ENCODE data around the gene UBE2G1. TPM values are rescaled to one million over a fixed set of nuclear protein-coding genes. Genes with fewer than 3 reads are reported as not detected.
"Not testable (repeated sequence)": the region's sequence is repeated elsewhere in the genome, so short reads cannot be mapped to it uniquely, and the experiment has no call there.

The UBE2G1 gene
- total and polyA plus RNA-seq, 5 experiments from 2014 or later, result 42.7 to 64.5 (median 56.5) TPM

DNA sequence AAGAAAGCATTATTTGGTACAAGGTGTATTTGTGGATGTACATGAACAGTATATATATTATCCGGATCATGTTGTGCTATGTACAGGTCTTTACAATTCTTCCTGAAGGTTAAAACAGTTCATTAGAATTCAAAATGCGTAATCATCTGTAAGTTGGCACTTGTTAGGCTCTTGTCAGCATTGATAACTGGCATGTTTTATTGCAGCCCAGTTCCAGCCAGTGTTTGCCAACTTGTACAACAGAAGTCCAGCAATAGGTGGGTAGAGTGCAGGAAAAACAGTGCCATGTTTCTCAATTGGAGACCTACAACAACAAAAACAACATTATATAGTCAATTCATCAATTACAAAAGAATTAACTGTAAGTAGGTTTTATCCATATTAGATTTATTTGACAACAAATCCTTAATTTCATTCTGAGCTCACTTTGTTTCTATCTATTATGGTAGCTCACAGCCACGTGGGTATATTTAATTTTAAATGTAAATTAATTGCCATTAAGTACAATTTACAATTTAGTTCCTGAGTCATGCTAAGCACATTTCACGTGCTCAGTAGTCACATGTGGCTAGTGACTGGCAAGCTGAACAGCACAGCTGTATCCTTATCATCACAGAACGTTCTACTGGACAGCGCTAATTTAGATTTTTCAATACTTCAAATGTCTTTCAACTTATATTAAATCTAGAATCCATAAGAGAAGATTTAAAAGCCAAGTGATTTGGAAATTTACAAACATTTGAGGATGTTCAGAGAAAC lies 94.1 kb downstream of the UBE2G1 start:
- Mint-ChIP-seq H3K27me3 (no peaks in the 10 kb centered on the region), H3K9me3 (no peaks in the 10 kb centered on the region), H3K4me3 (no peak overlapping the region), H3K27ac (peak overlapping the region in 5 of 10 donors; percentile 4 to 46 (median 36)), H3K4me1 (peaks cover 0 to 9% (median 6%) of the 10 kb centered on the region in 4 donors), H3K36me3 (peaks cover 0 to 58% (median 14%) of the 10 kb centered on the region in 3 donors)
- ATAC-seq (no peak), DNase-seq (no peak)
- POLR2A ChIA-PET, result interaction anchor here (0.6 kb wide), 1 partner anchor 12 kb away, joined by 3 read pairs; no protein-coding TSS in a partner anchor

DNA sequence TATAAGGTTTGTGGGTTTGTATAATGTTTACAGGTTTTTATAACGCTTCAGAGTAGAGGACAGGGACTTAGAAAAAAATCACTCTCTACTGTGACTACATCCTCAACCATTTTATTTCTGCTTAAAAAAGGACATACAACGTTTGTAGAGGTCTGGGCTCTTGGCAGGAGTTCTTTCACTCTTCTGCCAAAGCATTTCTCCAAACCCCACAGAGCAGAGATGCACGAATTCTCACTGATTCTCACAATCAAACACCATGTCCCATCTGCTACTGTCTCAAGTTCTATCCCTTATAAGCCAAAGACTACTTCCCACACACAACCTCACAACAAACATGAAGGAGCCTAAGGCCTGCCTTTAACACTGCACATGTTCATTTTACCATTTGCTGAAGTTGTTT lies 95.7 kb downstream of the UBE2G1 start:
- ATAC-seq, result no peak
- no peak overlapping the region for H3K27ac Mint-ChIP-seq
- H3K4me1 Mint-ChIP-seq, result peaks cover 0 to 6% (median 4%) of the 10 kb centered on the region in 4 donors
- no peak overlapping the region for H3K4me3 Mint-ChIP-seq
- DNase-seq, result no peak
- no peaks in the 10 kb centered on the region for H3K27me3 Mint-ChIP-seq
- H3K9me3 Mint-ChIP-seq, result no peaks in the 10 kb centered on the region
- peaks cover 0 to 45% (median 11%) of the 10 kb centered on the region in 3 donors for H3K36me3 Mint-ChIP-seq
- POLR2A ChIA-PET, result no interaction called here

DNA sequence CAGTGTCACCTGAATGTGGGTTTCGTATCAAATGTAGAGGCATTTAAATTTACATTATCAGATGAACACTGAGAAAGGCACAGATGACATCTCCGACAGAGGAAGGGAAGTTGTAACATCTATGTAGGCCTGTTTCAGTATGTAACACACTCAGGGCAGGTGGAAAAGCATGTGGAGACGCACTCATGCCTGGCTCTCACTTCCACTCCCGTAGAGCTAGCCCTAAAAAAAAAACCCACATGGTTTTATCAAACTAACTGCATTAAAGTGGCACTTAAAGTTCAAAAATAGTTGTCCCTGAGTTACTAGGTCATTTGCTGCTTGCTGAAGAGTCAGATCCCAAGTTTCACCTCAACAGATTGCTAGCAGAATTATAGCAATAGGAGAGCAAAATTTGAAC lies 96.6 kb downstream of the UBE2G1 start:
- ATAC-seq, result no peak
- POLR2A ChIA-PET, result no interaction called here
- Mint-ChIP-seq H3K4me3 (no peak overlapping the region), H3K36me3 (peaks cover 0 to 42% (median 11%) of the 10 kb centered on the region in 3 donors), H3K9me3 (no peaks in the 10 kb centered on the region), H3K27ac (no peak overlapping the region), H3K27me3 (no peaks in the 10 kb centered on the region), H3K4me1 (peaks cover 2 to 7% (median 4%) of the 10 kb centered on the region in 4 donors)
- DNase-seq, result no peak

DNA sequence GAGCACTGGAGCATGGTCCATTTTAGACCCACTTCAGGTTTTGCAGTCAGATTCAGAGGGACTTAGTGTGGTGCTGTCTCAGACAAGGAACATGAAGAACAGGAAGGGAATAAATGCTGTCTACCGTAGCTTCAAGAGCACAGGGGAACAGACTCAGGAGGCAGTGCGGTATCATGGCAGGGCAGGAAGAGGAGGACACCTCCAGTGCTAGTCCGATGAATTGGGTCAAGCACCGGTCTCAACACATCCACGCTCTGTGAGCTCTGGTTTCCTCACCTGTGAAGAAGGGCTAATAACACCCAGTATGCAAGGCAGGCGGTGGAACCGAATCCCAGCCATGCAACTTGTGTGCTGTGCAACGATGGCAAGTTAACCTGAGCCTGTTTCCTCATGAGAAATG lies 99.1 kb downstream of the UBE2G1 start:
- no peak for ATAC-seq
- DNase-seq, result no peak
- H3K27me3 Mint-ChIP-seq, result no peaks in the 10 kb centered on the region
- H3K36me3 Mint-ChIP-seq, result peaks cover 0 to 27% (median 11%) of the 10 kb centered on the region in 3 donors
- peak overlapping the region in 1 of 10 donors; percentile 44 for H3K27ac Mint-ChIP-seq
- H3K4me3 Mint-ChIP-seq, result no peak overlapping the region
- H3K9me3 Mint-ChIP-seq, result no peaks in the 10 kb centered on the region
- POLR2A ChIA-PET, result interaction anchor here (0.6 to 0.8 kb wide), 2 partner anchors 11 to 198 kb away, joined by 3 read pairs; no protein-coding TSS in a partner anchor
- peaks cover 14 to 26% (median 21%) of the 10 kb centered on the region in 4 donors for H3K4me1 Mint-ChIP-seq

DNA sequence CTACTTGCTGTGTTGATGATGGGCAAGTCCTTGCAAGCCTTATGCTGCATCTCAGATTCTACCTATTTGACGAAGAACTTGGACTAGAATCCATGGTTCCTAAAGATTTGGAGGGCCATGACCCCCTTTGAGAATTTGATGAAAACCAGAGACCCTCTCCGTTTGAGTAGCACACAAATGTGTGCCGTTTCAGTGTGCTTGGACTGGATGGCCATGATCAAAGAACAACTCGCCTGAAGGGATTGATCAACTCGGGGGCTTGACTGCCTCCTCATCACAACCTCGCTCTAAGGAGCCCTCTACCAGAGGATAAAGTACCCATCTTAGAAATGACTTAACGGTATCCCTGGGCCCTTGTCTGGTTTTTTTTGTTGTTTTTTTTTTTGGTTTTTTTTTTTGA lies 99.9 kb downstream of the UBE2G1 start:
- Mint-ChIP-seq H3K9me3 (no peaks in the 10 kb centered on the region), H3K36me3 (peaks cover 0 to 20% (median 10%) of the 10 kb centered on the region in 3 donors), H3K4me1 (peaks cover 16 to 34% (median 30%) of the 10 kb centered on the region in 4 donors), H3K4me3 (peak overlapping the region in 1 of 10 donors; percentile 24), H3K27me3 (no peaks in the 10 kb centered on the region), H3K27ac (no peak overlapping the region)
- POLR2A ChIA-PET, result no interaction called here
- DNase-seq (no peak), ATAC-seq (no peak)

DNA sequence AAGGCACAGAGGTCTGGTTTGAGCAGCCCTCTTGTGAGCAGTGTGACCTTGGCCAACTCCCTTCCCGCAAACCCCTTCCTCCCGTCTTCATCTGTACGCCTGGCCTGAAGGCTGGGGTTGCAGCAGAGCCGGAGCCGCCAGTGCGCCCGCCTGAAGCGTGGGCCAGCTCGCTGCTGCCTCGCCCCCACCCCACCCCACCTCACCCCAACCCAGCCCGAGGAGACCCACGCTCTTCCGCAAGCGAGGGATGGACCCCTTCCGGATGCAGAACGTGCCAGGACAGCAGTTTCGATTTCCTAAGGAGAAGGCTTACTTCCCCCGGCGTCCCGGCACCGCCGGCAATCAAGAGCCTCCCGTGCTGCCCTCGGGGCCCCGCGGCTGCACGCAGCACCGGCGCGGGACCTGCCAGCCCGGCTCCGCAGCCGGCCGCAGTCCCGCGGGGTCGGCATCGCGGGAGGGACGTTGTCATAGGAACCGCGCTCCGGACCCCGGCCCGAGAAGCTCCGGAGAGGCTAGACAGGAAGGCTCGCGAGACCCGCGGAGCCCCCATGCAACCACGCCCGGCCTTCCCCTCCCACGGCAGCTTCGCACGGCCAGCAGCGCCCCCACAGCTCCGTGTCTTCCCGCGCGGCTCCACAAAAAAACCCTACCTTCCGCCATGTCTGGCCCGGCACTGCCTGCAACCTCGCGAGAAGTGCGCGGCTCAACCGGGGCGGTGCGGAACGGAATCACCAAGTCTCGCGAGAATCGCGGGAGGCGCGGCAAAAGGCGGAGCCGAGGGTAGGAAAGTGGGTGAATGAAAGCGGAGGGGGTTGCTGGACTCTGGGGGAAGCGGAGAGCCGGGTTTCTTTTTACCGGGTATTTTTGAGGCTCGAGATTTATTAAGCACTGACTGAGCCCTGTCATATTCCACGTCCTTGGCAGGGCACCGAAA lies 102.9 kb downstream of the UBE2G1 start, which contains the start of gene ANKFY1:
ANKFY1 (minus strand) TSS at position 698 of the 934 bp plus-strand sequence; CDS start at position 660, 38 bp downstream.
- ATAC-seq (peak; percentile 97), DNase-seq (peak; percentile 96 to 99 (median 98))
- H3K27ac Mint-ChIP-seq, result peak within 1 kb of the TSS; percentile 85 to 97 (median 94)
- no peaks in the 10 kb centered on the region for H3K9me3 Mint-ChIP-seq
- peak within 1 kb of the TSS; percentile 89 to 97 (median 95) for H3K4me3 Mint-ChIP-seq
- H3K36me3 Mint-ChIP-seq, result peaks cover 0 to 15% (median 9%) of the 10 kb centered on the region in 3 donors
- H3K27me3 Mint-ChIP-seq, result no peaks in the 10 kb centered on the region
- POLR2A ChIA-PET, result interaction anchor here (0.9 to 1.5 kb wide), 2 partner anchors 12 to 102 kb away, joined by 4 to 7 read pairs; partner anchors contain the start of gene UBE2G1
- H3K4me1 Mint-ChIP-seq, result peaks cover 21 to 44% (median 40%) of the 10 kb centered on the region in 4 donors

DNA sequence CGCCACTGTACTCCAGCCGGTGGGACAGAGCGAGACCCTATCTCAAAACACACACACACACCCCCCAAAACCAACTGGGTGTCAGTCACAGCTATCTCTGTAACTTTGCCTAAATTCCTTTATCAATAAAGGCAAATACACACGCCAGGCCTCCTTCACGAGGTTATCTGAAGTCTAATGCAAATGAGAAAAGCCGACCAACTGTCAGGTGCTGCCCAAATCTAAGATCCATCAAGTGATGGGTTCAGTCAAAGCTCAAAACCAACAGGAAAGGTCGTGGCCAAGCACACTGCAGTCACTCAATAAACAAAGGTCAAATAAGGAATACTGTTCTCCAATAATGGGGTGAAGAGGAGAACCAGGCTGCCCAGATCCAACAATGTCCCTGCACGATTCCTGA lies 103.8 kb downstream of the UBE2G1 start:
- POLR2A ChIA-PET, result interaction anchor here (0.5 to 1.5 kb wide), 2 partner anchors 11 to 150 kb away, joined by 3 to 7 read pairs; no protein-coding TSS in a partner anchor
- Mint-ChIP-seq H3K4me1 (peaks cover 21 to 48% (median 43%) of the 10 kb centered on the region in 4 donors), H3K9me3 (peaks cover 0 to 1% (median 0%) of the 10 kb centered on the region in 9 donors), H3K27ac (peak overlapping the region; percentile 61 to 96 (median 84)), H3K36me3 (peaks cover 0 to 14% (median 9%) of the 10 kb centered on the region in 3 donors), H3K27me3 (no peaks in the 10 kb centered on the region), H3K4me3 (peak overlapping the region; percentile 82 to 95 (median 88))
- DNase-seq (no peak), ATAC-seq (no peak)

DNA sequence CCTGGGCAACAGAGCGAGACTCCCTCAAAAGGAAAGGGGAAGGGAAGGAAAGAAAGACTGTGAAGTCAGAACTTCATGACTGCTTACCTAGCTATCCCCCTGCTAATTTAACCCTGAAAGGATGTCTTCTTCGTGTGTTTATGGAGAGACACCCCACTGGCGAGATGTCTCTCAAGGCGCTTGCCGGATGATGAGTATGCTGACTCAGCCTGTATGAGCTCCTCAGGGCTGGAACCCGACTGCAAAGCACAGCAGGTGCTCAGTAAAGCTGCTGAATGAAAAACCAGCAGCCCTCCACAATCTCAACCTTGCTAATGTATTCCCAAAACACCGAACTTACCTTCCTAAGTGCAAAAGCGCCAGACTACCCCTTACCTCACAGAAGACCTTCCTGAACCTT lies 105.0 kb downstream of the UBE2G1 start:
- POLR2A ChIA-PET, result interaction anchor here (1.0 kb wide), 1 partner anchor 200 kb away, joined by 3 read pairs; no protein-coding TSS in a partner anchor
- H3K4me3 Mint-ChIP-seq, result peak overlapping the region in 8 of 10 donors; percentile 19 to 89 (median 66)
- no peak for ATAC-seq
- no peak for DNase-seq
- H3K4me1 Mint-ChIP-seq, result peaks cover 30 to 60% (median 54%) of the 10 kb centered on the region in 4 donors
- peaks cover 0 to 1% (median 0%) of the 10 kb centered on the region in 9 donors for H3K9me3 Mint-ChIP-seq
- peak overlapping the region in 3 of 10 donors; percentile 49 to 68 (median 52) for H3K27ac Mint-ChIP-seq
- no peaks in the 10 kb centered on the region for H3K27me3 Mint-ChIP-seq
- H3K36me3 Mint-ChIP-seq, result peaks cover 0 to 24% (median 9%) of the 10 kb centered on the region in 3 donors

DNA sequence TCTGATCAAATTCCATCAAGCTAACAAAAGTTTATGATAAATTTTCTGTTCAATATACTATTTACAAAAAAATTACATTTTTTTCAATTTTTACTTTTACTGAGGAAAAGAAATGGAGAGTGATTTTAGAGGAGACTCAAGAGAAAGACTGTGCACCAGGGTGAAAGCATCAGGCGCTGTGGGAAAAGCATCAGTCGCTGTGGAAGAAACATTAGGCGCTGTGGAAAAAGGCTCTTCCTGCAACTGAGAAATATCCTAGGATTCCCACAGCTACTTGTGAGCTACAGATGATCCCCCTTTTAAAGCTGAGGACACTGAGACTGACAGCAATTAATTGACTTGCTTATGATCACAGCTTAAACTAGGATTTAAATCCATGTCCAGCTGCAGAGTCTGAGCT lies 107.6 kb downstream of the UBE2G1 start:
- POLR2A ChIA-PET, result interaction anchor here (1.2 kb wide), 1 partner anchor 18 kb away, joined by 3 read pairs; no protein-coding TSS in a partner anchor
- Mint-ChIP-seq H3K36me3 (peaks cover 0 to 30% (median 12%) of the 10 kb centered on the region in 3 donors), H3K27ac (no peak overlapping the region), H3K4me3 (no peak overlapping the region), H3K9me3 (peaks cover 0 to 1% (median 0%) of the 10 kb centered on the region in 9 donors), H3K4me1 (peaks cover 27 to 60% (median 48%) of the 10 kb centered on the region in 4 donors), H3K27me3 (no peaks in the 10 kb centered on the region)
- DNase-seq (no peak), ATAC-seq (no peak)

DNA sequence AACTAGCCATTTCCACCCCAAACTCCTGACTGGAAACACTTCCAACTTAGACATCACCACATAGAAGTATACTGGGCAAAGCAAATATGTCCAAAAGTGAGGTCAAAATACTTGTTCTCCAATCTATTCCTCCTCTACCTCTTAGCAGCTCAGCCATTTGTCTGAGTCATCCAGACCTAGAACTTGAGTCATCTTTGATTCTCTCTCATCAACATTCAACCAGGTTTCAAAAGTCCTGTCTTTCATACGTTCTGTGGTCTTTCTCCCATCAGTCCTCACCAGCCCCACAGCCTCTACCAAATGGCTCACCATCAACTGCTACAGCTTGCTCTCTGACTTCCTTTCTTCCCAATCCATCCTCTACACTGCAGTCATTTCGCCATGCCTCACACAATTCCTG lies 109.5 kb downstream of the UBE2G1 start:
- no peak for DNase-seq
- H3K4me3 Mint-ChIP-seq, result peak overlapping the region in 1 of 10 donors; percentile 0
- H3K4me1 Mint-ChIP-seq, result peaks cover 30 to 63% (median 48%) of the 10 kb centered on the region in 4 donors
- peaks cover 0 to 34% (median 15%) of the 10 kb centered on the region in 3 donors for H3K36me3 Mint-ChIP-seq
- POLR2A ChIA-PET, result no interaction called here
- H3K27me3 Mint-ChIP-seq, result no peaks in the 10 kb centered on the region
- no peak for ATAC-seq
- H3K9me3 Mint-ChIP-seq, result peaks cover 0 to 1% (median 0%) of the 10 kb centered on the region in 9 donors
- H3K27ac Mint-ChIP-seq, result peak overlapping the region in 3 of 10 donors; percentile 44 to 71 (median 53)

DNA sequence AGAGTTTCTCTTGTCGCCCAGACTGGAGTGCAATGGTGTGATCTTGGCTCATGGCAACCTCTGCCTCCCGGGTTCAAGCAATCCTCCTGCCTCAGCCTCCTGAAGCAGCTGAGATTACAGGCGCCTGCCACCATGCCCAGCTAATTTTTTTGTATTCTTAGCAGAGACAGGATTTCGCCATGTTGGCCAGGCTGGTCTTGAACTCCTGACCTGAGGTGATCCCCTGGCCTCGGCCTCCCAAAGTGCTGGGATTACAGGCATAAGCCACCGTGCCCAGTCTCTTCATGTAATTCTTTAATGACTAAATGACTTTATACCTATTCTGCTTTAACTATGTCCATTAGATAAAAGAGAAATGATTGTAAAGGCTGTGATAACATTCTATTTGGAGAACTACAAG lies 111.2 kb downstream of the UBE2G1 start:
- H3K27me3 Mint-ChIP-seq, H3K4me3 Mint-ChIP-seq, ATAC-seq, H3K9me3 Mint-ChIP-seq, DNase-seq: not testable (repeated sequence)
- H3K27ac Mint-ChIP-seq, result peak overlapping the region in 1 of 10 donors; percentile 20
- POLR2A ChIA-PET, result interaction anchor here (0.9 kb wide), 1 partner anchor 37 kb away, joined by 6 read pairs; no protein-coding TSS in a partner anchor
- peaks cover 35 to 58% (median 48%) of the 10 kb centered on the region in 4 donors for H3K4me1 Mint-ChIP-seq
- peaks cover 0 to 37% (median 12%) of the 10 kb centered on the region in 3 donors for H3K36me3 Mint-ChIP-seq

DNA sequence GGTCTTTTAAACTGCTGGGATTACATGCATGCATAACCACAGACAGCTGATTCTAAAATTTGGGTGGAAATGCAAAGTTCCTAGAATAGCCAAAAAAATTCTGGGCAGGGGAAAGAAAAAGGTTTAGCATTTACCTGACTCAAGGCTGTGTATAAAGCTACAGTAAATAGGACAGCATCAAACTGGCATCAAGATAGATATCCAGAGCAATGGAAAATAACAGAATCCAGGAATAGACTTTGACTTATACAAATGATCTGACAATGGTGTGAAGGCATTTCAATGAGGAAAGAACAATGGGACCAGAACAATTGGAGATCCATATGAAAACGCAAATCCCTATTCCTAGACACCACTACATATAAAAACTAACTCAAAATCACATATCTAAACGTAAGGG lies 115.6 kb downstream of the UBE2G1 start:
- H3K4me1 Mint-ChIP-seq, result peaks cover 32 to 62% (median 55%) of the 10 kb centered on the region in 4 donors
- H3K4me3 Mint-ChIP-seq, result no peak overlapping the region
- no peak overlapping the region for H3K27ac Mint-ChIP-seq
- peaks cover 0 to 36% (median 10%) of the 10 kb centered on the region in 3 donors for H3K36me3 Mint-ChIP-seq
- H3K9me3 Mint-ChIP-seq, result no peaks in the 10 kb centered on the region
- ATAC-seq (no peak), DNase-seq (no peak)
- no peaks in the 10 kb centered on the region for H3K27me3 Mint-ChIP-seq
- POLR2A ChIA-PET, result interaction anchor here (0.5 to 1.4 kb wide), 2 partner anchors 9 to 13 kb away, joined by 7 to 10 read pairs; partner anchors contain the start of gene ANKFY1

Data from naive thymus-derived CD8-positive, alpha-beta T cell (primary cell).